Duodenal mucosa (tissue), 2 donors: ENCODE data around the gene SLC7A6OS.
A peak's percentile ranks its signal among the peaks of the same experiment; 100 is the strongest.

ENCODE experiments used
- H3K27ac ChIP-seq: one replicate; pipeline ENCODE4 v1.7.0; 2013; ENCODE audit warnings: low read depth, low read length
- H3K27me3 ChIP-seq, 2 donors: one replicate each; pipeline ENCODE4 v1.7.0; 2013; ENCODE audit warnings: low read length in 2 of 2, control low read depth in 1 of 2; ENCODE audit not compliant: insufficient read depth in 2 of 2, control insufficient read depth in 1 of 2
- H3K36me3 ChIP-seq, 2 donors: one replicate each; pipeline ENCODE4 v1.7.0; 2013; ENCODE audit warnings: low read length in 2 of 2, control low read depth in 1 of 2; ENCODE audit not compliant: insufficient read depth in 2 of 2, control insufficient read depth in 1 of 2
- H3K4me1 ChIP-seq, 2 donors: one replicate each; pipeline ENCODE4 v1.7.0; 2013; ENCODE audit warnings: low read length in 2 of 2, control low read depth in 1 of 2; ENCODE audit not compliant: insufficient read depth in 2 of 2, control insufficient read depth in 1 of 2
- H3K4me3 ChIP-seq, 2 donors: one replicate each; pipeline ENCODE4 v1.7.0; 2013; ENCODE audit warnings: low read length in 2 of 2, low read depth in 1 of 2
- H3K9ac ChIP-seq, 2 donors: one replicate each; pipeline ENCODE4 v1.7.0; 2013; ENCODE audit warnings: low read length in 2 of 2, low read depth in 1 of 2
- H3K9me3 ChIP-seq, 2 donors: one replicate each; pipeline ENCODE4 v1.7.0; 2013; ENCODE audit warnings: low read length in 2 of 2, control low read depth in 1 of 2; ENCODE audit not compliant: control insufficient read depth in 1 of 2

The SLC7A6OS gene

DNA sequence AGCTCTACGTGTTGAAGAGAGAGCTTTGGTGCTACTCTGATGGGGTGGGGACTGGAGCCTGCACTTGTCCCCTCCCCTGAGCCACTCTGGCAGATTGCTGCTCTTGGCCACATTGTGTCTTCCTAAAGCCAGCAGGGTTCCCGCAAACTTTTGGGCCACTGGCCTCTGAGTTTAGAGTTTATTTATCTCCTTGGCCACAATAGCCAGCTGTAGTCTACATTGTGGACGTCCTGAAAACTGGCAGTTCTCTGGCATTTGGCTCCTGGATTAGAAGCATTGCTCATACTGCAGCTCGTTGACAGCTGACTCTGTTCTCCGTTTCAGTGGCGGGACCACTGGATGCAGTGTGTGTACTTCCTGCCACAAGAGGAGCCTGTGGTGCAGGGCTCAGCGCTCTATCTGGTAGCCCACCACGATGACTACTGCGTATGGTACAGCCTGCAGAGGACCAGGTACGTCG is 34.6 kb upstream of the SLC7A6OS start:
- H3K27ac ChIP-seq: no peak overlapping the region

DNA sequence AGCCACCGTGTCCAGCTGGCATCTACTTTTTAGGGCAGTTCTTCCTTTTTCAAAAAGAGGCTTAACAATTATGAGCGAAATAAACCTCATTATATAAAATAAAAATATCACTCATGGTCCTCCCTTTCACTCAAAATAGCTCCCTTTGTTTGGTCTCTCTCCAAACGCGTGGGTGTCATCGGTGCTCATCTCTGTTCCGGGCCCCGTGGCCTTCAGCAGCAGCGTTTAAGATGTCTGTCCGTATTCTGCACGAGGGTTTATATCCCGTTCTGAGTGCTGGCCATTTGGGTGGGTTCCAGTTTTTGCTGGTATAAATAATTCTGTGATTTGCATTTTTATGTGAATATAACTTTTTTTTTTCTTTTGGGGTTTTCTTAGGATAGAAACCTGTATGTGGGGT is 33.5 kb upstream of the SLC7A6OS start:
- no peak overlapping the region for H3K27ac ChIP-seq
- no peaks in the 10 kb centered on the region for H3K9me3 ChIP-seq
- H3K27me3 ChIP-seq: no peaks in the 10 kb centered on the region
- no peak overlapping the region for H3K9ac ChIP-seq
- no peaks in the 10 kb centered on the region for H3K4me1 ChIP-seq
- no peak overlapping the region for H3K4me3 ChIP-seq
- H3K36me3 ChIP-seq: peaks cover 31 to 69% of the 10 kb centered on the region in 2 donors

More for the DNA sequence above, 34.6 kb upstream of the SLC7A6OS start:
- Histone ChIP-seq H3K4me3 (no peak overlapping the region), H3K36me3 (peaks cover 26 to 68% of the 10 kb centered on the region in 2 donors), H3K4me1 (no peaks in the 10 kb centered on the region), H3K27me3 (no peaks in the 10 kb centered on the region), H3K9ac (no peak overlapping the region), H3K9me3 (no peaks in the 10 kb centered on the region)

DNA sequence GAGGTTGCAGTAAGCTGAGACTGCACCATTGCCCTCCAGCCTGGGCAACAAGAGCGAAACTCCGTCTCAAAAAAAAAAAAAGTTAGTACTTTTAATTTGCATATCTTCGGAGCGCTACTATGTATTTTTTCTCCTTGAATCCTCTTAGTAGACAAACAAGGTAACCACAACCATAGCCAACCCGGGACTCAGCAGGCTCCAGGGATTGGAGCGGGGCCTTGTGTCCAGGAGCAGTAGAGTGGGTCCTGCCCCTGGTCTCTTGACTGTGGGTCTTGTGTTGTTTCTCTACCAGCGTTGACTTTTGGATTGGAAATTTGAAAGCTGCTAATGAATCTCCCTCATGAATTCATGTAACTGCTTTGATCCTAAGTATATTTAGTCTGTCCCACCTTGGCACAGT is 32.4 kb upstream of the SLC7A6OS start:
- Histone ChIP-seq H3K27ac (no peak overlapping the region), H3K4me1 (no peaks in the 10 kb centered on the region), H3K9me3 (no peaks in the 10 kb centered on the region), H3K27me3 (no peaks in the 10 kb centered on the region), H3K9ac (no peak overlapping the region), H3K4me3 (no peak overlapping the region), H3K36me3 (peaks cover 40 to 70% of the 10 kb centered on the region in 2 donors)

DNA sequence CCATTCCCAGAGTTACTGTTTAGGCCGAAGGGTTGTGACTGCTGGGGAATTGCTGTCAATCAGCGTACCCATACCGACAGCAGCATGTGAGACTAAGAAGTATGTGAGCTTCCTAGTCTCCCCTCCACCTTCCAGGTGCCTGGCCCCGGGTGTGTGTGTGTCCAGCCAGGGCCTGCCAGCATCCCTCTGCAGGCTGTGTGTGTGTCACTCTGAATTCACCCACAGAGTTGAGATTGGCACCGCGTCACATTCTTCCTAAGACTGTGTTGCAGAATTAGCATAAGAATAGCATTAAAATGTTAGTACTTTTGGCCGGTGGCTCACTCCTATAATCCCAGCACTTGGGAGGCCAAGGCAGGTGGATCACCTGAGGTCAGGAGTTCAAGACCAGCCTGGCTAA is 31.9 kb upstream of the SLC7A6OS start:
- Histone ChIP-seq H3K9ac (no peak overlapping the region), H3K36me3 (peaks cover 40 to 74% of the 10 kb centered on the region in 2 donors), H3K27me3 (no peaks in the 10 kb centered on the region), H3K9me3 (no peaks in the 10 kb centered on the region), H3K4me1 (no peaks in the 10 kb centered on the region), H3K4me3 (no peak overlapping the region), H3K27ac (no peak overlapping the region)

DNA sequence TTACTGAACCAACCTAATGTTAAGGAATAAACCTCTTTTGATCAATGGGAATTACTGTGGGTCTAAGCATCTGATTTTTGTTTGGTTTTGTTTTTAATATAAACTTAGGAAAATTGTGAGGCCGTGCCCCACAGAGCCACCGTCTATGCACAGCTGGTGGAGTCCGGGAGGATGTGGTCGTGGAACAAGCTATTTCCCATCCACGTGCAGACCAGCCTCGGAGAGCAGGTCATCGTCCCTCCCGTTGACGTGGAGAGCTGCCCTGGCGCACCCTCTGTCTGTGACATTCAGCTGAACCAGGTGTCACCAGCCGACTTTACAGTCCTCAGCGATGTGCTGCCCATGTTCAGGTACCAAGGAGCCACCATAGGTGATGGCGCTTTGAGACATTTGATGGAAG is 28.5 kb upstream of the SLC7A6OS start:
- no peaks in the 10 kb centered on the region for H3K27me3 ChIP-seq
- peaks cover 32 to 58% of the 10 kb centered on the region in 2 donors for H3K36me3 ChIP-seq
- H3K9me3 ChIP-seq: no peaks in the 10 kb centered on the region
- H3K4me3 ChIP-seq: no peak overlapping the region
- H3K4me1 ChIP-seq: no peaks in the 10 kb centered on the region
- no peak overlapping the region for H3K27ac ChIP-seq
- H3K9ac ChIP-seq: no peak overlapping the region

- H3K4me3 ChIP-seq: no peak overlapping the region
- no peak overlapping the region for H3K9ac ChIP-seq
- peaks cover 0 to under 1% of the 10 kb centered on the region in 2 donors for H3K4me1 ChIP-seq
- H3K9me3 ChIP-seq: no peaks in the 10 kb centered on the region
- no peak overlapping the region for H3K27ac ChIP-seq
- peaks cover 32 to 56% of the 10 kb centered on the region in 2 donors for H3K36me3 ChIP-seq
- no peaks in the 10 kb centered on the region for H3K27me3 ChIP-seq
These were observed 27.8 kb upstream of the SLC7A6OS start for GRCh38 chr16:68338326-68339119.

DNA sequence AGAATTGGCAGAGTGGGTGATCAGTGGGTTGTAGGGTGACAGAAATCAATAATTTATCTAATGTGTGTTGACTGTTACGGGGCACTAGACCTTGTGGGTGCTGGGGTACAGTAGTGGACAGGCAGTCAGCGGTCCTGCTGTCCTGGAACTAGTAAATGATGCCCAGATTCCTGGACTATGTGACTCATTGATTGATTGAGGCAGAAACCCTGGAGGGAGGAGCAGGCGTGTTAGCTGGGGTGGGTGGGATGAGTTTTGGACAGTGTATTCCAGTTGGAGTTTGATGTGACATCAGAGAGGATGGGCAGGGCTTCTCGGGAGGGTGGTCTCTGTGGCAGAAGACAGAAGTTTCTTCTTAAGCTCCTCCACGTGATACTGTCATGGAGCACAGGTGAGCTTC is 24.4 kb upstream of the SLC7A6OS start:
- Histone ChIP-seq H3K9me3 (no peaks in the 10 kb centered on the region), H3K36me3 (peaks cover 25 to 34% of the 10 kb centered on the region in 2 donors), H3K4me3 (no peak overlapping the region), H3K27ac (no peak overlapping the region), H3K27me3 (no peaks in the 10 kb centered on the region), H3K4me1 (peaks cover 11 to 18% of the 10 kb centered on the region in 2 donors), H3K9ac (no peak overlapping the region)

- Histone ChIP-seq H3K9ac (peak overlapping the region in 1 of 2 donors; percentile 35), H3K9me3 (no peaks in the 10 kb centered on the region), H3K4me3 (peak overlapping the region; percentile 5 to 13), H3K36me3 (peaks cover 6 to 8% of the 10 kb centered on the region in 2 donors), H3K27me3 (no peaks in the 10 kb centered on the region), H3K4me1 (peaks cover 17 to 25% of the 10 kb centered on the region in 2 donors), H3K27ac (no peak overlapping the region)
These were observed 21.8 kb upstream of the SLC7A6OS start for GRCh38 chr16:68332411-68333121.

GRCh38 chr16:68331879-68332410 is 21.2 kb upstream of the SLC7A6OS start:
- Histone ChIP-seq H3K27me3 (no peaks in the 10 kb centered on the region), H3K9ac (peak overlapping the region in 1 of 2 donors; percentile 26), H3K4me1 (peaks cover 17 to 25% of the 10 kb centered on the region in 2 donors), H3K4me3 (no peak overlapping the region), H3K36me3 (peaks cover 0 to 7% of the 10 kb centered on the region in 2 donors), H3K9me3 (no peaks in the 10 kb centered on the region), H3K27ac (no peak overlapping the region)

DNA sequence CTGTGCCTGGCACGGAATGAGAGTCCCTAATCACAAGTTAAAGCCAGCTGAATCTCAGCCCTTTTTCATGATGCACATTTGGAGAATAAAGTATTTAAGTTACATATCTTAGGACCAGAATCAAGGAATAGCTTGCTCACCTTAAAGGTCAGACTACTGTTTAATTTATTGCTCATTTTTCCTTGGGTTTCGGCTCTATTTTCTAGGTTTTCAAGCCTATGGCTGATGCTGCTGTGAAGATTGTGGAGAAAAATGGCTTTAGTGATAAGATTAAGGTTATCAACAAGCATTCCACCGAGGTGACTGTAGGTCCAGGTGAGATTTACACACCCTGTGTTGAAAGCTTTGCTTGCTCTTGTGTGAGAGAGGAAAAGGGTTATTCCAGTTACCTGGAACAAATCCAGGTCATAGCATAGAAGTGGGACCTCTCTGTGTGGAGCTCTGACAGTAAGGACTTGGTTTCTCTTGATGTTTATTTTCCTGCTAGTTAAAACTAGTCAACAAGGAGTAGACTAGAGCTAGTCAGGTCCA is 18.2 kb upstream of the SLC7A6OS start:
- H3K27ac ChIP-seq: no peak overlapping the region
- no peaks in the 10 kb centered on the region for H3K9me3 ChIP-seq
- peaks cover 7 to 23% of the 10 kb centered on the region in 2 donors for H3K36me3 ChIP-seq
- peaks cover 17 to 25% of the 10 kb centered on the region in 2 donors for H3K4me1 ChIP-seq
- no peaks in the 10 kb centered on the region for H3K27me3 ChIP-seq
- H3K9ac ChIP-seq: no peak overlapping the region
- H3K4me3 ChIP-seq: no peak overlapping the region
